GM10266 (cell line): ENCODE data around the gene ATL1.
A peak's percentile ranks its signal among the peaks of the same experiment; 100 is the strongest.

ENCODE experiments used
- DNase-seq: peaks from one replicate; pipeline ENCODE4 v3.0.0; 2012; ENCODE audit errors: extremely low spot score
- CTCF ChIP-seq: IDR thresholded peaks from 2 replicates; pipeline ENCODE4 v1.5.1; 2012; ENCODE audit warnings: mild to moderate bottlenecking, low read depth; ENCODE audit not compliant: control insufficient read depth, insufficient read depth; ENCODE audit errors: missing control alignments

The ATL1 gene

GRCh38 chr14:50610465-50610864 lies 50.5 kb downstream of the ATL1 start:
- TF ChIP-seq CTCF = no peak
- DNase-seq = no peak

- no peak for TF ChIP-seq CTCF
- no peak for DNase-seq
These were observed 52.9 kb downstream of the ATL1 start for GRCh38 chr14:50612806-50613205.

GRCh38 chr14:50615056-50615455 lies 55.1 kb downstream of the ATL1 start:
- no peak for TF ChIP-seq CTCF
- no peak for DNase-seq

- DNase-seq = no peak
- TF ChIP-seq CTCF = no peak
These were observed 55.6 kb downstream of the ATL1 start for GRCh38 chr14:50615552-50615951.

GRCh38 chr14:50616275-50616674 lies 56.3 kb downstream of the ATL1 start:
- DNase-seq = no peak

GRCh38 chr14:50619569-50620141 lies 59.7 kb downstream of the ATL1 start:
- TF ChIP-seq CTCF = peak; percentile 71
- peak; percentile 52 for DNase-seq

More at GRCh38 chr14:50616275-50616674, 56.3 kb downstream of the ATL1 start:
- no peak for TF ChIP-seq CTCF

- no peak for DNase-seq
- TF ChIP-seq CTCF = no peak
These were observed 60.4 kb downstream of the ATL1 start for GRCh38 chr14:50620341-50620740.
